NCI-H524 treated with DMSO at 0.1 percent for 48 hours (cell line): ENCODE data around the gene DNMT3B.
"Not testable (repeated sequence)": the region's sequence is repeated elsewhere in the genome, so short reads cannot be mapped to it uniquely, and the experiment has no call there.

Source experiments
- DNase-seq: peaks from one replicate; lab custom pipeline; 2025; lab: John Stamatoyannopoulos, UW

The DNMT3B gene

DNA sequence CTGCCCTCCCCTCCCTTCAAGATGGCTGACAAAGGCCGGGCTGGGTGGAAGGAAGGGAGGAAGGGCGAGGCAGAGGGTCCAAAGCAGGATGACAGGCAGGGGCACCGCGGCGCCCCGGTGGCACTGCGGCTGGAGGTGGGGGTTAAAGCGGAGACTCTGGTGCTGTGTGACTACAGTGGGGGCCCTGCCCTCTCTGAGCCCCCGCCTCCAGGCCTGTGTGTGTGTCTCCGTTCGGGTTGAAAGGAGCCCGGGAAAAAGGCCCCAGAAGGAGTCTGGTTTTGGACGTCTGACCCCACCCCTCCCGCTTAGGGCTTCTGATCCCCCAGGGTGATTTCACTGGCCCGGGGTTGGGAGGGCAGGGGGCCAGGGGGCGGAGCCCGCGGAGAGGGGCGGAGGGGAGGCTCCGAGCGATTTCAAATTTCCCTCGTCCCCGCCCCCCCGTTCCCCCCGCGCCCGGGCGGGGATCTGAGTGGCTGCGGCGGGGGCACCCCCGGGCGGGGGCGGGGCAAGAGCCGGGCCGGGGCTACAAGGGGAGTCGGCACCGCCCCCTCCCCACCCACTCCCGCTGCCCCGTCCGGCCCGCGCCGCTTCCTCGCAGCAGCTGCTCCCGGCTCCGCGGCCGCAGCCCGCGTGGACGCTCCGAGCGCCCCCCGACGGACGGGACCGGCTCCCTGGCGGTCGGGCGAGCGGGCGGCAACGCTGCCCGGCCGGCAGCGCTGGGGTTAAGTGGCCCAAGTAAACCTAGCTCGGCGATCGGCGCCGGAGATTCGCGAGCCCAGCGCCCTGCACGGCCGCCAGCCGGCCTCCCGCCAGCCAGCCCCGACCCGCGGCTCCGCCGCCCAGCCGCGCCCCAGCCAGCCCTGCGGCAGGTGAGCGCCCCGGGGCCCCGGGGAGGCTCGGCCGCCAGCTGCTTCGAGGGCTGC lies at the start of gene DNMT3B:
DNMT3B (plus strand) TSS at position 555 of the 923 bp plus-strand sequence. CDS start 17,939 bp downstream, outside the sequence.
- no peak for DNase-seq

DNA sequence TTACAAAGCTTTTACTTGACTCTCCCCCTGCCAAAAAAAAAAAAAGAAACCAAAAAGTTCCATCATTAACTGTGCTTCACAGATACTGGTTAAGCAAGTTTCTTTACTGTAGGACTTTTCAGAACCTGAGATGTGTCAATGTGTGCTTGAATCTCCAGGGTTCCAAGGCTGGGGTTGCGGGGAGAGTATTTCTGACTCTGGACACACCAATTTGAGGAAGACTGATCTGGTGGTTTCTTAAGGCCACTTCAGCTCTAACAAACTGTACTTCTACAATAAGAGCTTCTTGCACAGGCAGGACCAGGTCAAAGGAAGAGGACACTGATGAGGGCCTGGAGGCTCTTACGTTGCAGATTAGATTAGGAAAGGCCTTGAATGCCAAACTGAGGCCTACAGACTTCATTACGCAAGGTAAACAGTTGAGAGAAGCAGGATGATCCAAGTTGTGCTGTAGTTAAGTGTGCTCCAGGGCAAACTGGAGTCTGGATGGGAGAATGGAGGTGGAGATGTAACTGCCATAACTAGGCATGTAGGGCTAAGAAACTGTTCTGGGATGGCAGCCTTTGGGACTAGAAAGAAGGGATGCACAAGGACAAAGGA lies 43.3 kb upstream of the DNMT3B start:
- no peak for DNase-seq

DNA sequence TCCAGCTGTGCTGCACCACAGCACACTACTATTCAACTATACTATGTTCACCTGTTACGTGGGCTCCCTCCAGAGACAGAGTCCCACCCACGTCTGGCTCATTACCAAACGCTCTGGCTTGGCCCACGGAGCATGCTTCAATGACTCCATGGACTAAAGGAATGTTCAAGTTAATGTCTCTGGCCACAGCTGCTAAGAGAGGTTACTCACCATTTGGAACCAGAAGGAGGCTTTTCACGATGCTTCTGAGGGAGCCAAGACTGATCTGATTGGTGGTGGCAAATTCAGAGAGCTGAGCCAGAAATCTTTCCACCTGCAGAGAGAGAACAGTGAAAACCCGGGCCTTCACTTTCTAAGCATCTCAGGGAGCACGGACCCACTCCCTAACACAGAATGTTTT lies 34.5 kb upstream of the DNMT3B start:
- no peak for DNase-seq

DNA sequence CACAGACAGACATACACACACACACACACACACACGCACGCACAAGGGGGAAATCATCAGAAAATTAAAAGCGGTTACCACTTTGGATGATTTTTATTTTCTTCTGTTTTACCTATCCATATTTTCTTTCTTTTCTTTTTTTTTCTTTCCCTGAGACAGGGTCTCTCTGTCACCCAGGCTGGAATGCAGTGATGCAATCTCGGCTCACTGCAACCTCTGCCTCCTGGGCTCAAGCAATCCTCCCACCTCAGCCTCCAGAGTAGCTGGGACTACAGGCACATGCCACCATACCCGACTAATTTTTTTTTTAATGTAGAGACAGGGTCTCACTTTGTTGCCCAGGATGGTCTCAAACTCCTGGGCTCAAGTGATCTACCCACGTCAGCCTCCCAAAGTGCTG lies 33.8 kb upstream of the DNMT3B start:
- DNase-seq = not testable (repeated sequence)

DNA sequence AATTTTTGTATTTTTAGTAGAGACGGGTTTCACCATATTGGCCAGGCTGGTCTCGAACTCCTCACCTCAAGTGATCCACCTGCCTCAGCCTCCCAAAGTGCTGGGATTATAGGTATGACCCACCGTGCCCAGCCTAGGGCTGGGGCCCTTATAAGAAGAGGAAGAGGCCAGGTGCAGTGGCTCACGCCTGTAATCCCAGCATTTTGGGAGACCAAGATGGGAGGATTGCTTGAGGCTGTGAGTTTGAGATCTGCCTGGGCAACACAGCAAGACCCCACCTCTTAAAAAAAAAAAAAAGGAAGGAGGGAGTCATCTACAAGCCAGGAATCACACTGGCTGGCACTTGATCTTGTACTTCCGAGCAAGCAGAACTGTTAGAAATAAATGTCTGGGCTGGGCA lies 32.9 kb upstream of the DNMT3B start:
- DNase-seq = not testable (repeated sequence)

DNA sequence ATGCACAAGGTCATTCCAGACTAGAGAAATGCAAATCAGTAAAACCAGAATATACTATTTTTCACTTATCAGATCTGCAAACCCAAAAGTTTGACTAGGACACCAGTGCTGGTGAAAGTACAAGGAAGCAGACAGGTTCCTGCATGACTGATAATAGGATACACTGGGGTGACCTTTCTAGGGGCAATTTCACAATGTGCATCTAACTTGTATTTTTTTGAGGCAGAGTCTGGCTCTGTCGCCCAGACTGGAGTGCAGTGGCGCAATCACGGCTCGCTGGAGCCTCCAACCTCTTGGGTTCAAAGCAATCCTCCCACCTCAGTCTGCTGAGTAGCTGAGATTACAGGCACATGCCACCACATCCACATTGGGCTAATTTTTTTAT lies 30.3 kb upstream of the DNMT3B start:
- DNase-seq = no peak

DNA sequence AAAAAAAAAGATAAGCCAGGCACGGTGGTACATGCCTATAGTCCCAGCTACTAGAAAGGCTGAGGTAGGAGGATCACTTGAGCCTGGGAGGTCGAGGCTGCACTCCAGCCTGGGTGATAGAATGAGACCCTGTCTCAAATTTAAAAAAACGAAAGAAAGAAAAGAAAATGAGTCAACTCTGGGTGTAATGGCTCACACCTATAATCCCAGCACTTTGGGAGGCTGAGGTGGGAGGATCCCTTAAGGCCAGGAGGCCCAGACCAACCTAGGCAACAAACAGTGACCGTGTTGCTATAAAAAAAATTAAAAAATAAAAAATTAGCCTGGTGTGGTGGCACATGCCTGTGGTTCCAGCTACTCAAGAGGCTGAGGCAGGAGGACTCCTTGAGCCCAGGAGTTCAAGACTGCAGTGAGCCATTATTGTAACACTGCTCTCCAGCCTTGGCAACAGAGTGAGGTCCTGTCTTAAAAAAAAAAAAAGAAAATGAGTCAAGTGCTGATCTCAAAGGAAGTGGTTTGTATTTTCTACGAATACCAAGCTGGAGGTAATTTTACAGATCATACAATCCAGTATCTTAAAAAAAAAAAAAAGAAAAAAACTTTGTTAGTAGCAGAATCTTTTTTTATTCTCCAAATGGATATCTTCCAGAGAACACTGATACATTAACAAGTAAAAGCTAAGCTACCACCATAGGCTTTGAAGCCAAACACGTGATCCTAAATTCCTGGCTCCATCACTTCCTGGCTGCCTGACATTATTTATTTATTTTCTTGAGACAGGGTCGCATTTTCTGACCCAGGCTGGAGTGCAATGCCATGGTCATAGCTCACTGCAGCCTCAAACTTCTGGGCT lies 24.6 kb upstream of the DNMT3B start:
- no peak for DNase-seq

DNA sequence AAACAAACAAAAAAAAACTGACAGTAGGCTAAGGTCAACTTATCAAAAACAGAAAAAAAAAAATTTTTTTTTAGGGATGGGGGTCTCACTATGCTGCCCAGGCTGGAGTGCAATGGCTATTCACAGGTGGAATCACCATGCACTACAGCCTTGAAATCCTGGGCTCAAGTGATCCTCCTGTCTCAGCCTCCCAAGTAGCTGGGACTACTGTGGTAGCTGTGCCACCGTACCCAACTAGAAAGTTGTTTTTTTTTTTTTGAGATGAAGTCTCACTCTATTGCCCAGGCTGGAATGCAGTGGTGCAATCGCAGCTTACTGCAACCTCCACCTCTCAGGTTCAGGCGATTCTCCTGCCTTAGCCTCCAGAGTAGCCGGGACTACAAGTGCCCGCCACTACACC lies 21.0 kb upstream of the DNMT3B start:
- no peak for DNase-seq

DNA sequence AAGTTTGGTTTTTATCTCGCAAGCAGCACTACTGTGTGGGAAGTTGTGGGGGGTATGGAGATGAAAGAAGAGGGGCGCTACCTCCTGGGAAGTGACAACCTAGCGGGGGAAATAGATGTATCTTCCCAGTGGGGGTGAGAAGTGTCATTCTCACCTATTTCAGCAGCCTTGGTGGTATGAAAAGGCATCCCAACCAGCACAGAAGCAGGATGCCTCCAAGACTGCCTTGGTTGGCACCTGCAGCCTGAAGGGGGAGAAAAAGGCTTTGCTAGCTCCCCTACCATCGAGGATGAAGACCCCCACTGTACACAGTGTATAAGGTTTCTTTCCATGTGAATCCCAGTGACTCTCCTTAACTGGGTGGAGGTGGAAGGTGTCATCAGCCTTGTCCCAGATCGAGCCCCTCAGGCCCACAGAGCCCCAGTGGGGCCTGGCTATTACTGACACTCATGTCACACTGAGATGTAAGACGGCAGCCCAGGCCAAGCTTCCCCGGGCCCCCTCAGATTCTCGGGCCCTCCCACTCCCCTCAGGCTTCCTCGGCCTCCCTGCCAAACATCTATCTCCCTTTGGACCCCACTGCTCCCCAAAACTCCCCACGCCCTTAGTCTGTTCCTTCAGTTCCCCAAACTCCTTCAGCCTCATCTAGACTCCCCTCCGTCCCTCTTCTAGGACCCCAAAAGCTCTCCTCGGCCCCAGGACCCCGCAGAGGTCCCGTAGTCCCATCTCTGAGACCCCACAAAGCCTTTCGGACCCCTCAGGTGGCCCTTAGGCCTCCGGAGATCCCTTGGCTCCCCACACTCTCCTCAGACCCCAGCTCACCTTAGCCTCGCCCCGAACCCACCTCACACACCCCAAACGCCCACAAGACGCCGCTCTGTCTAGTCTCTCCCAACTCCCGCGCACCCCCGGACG lies 19.6 kb upstream of the DNMT3B start:
- DNase-seq = no peak

DNA sequence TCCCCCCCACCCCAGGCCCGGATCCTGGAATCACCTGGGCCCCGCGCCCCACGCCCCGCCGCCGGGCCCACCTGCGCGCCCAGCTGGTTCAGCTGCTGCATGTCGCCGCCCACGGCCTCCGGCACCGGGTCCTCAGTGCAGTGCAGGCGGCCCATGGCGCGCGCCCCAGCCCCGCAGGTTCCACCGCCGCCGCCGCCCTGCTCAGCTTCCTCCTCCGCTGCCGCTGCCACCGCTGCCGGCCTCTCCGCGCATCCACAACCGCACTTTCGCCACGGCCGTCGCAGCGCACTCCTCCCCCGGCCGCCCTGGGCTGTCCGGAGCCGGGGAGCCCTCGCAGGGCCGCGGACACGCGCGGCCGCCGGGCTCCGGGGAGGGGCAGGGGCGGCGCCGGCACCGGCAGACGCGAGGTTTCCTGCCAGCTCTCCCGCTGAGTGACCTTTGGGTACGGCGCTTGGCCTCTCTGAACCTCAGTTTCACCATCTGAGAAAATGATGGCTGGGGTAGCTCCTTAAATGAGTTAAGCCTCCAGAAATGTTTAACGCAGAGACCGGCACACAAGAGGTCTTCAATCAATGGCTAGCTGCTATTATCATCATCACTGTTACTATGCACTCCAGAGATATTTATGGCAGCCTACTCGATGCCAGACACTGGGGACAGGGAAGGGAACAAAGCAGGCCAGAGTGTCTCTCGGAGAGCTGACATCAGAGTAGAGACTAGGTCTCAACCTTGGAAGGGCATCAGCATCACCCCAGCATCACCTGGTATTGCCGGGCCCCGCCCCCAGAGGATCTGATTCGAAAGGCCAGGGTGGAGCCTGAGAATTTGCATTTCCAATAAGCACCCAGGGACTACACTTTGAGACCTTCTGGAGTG lies 18.7 kb upstream of the DNMT3B start, which contains the start of gene COMMD7:
COMMD7 (minus strand) TSS at position 231 of the 876 bp plus-strand sequence; CDS start at position 155, 76 bp downstream.
- DNase-seq = no peak

DNA sequence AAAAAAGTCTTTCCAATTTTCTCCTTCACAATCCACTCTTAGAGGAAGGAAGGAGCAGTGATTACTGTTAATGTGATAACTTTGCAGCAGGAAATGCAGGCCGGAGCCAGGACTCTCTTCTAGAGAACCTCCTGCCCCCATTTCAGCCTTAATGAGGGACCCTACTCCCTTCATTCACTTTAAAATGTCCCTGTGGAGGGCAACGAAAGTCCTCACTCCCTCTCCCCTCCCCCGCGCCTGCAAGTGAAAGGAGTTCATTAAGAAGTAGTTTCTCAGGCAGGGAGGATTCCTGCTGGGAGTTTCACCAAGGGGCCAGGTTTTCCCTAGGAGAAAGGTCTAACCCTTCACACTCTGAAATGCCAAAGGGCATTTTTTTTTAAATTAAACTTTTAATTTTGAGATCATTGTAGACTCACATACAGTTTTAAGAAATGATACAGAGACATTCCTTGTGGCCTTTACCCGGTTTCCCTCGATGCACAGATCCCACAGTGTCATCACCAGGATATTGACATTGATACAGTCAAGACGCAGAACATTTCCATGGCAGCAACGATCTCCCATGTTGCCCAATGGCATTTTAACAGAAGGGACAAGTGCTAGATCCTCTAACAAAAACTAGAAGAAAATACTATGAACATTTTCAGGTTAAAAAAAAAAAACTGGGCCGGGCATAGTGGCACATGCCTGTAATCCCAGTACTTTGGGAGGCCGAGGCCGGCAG lies 12.1 kb upstream of the DNMT3B start:
- no peak for DNase-seq

DNA sequence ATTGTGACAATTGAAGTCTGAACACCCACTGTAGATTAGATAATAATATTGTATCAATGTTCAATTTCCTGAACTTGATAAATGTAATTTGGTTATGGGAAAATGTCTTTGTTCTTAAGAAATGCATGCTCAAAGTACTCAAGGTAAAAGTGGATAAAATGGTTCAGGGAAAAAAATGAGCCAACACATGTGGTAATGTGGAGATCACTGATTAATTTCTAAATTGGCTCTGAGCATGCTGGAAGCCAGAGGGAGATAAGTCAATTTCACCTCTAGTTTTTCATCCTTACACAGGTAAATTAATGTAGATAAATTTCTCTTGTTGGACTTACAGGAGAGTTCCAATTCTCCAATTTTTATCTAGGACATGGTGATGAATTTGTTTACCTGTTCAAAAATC lies 10.9 kb upstream of the DNMT3B start:
- DNase-seq = no peak

DNA sequence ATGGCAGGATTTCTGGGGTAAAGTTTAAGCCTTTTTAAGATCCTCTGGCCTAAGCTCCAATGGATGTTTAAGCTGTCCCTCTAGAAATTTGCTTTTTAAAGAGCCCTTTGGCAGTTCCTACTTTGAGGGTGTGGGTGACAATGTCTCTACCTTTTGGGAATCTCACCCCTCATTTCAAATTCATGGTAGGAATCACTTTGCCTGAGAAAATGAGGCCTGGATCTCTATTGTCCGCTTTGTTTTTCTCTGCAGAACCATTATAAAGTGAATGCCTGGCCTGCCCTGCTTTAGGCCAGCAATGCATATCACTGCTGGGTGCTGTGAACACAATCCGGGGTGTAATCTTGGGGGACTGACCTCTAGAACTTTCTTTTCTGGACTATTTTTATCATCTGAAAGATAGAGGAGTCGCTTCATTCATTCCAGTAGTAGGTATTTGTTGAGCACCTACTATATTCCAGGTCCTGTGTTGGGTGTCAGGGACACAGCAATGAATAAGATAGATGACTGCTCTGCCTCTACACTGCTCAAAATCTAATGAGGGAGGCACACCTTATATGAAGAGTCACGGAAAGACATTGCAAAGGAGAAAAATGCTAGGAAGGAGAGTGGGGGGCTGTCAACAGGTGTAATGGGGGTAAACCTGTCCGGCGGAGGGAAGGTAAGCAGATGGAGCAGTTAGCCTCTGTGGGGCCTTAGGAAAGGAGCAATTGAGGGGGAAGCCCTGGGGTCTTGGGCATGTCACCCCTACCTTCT lies 10.3 kb upstream of the DNMT3B start:
- DNase-seq = no peak

DNA sequence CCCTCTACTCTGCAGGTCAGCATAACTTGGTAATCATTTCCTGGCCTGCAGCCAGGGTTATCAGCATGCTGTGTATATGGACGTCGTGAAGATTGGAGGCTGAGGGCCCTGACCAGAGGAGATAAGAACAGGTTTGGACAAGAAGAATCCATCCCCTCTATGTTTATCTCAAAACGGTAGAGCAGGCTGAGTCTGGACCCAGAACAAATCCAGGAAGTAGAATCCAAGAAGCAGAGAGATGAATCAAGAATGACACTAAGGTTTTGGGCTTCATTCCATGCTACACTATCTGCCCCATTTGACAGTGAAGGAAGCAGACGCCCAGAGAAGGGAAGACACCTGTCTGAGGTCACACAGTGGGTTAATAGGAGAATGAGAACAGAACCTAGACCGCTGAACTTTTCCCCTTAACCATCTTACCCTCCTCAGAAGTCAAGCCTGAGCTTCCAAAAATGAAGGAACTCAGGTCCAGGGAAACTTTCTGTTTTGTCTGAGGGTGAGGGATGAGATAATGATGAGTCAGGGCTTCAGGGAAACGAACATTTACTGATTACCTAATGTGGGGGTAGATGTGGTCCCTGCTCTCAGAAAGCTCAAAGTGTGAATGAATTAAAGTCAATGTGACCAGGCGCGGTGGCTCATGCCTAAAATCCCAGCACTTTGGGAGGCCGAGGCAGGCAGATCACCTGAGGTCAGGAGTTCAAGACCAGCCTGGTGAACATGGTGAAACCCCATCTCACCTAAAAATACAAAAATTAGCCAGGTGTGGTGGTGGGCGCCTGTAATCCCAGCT lies 9.5 kb upstream of the DNMT3B start:
- no peak for DNase-seq

DNA sequence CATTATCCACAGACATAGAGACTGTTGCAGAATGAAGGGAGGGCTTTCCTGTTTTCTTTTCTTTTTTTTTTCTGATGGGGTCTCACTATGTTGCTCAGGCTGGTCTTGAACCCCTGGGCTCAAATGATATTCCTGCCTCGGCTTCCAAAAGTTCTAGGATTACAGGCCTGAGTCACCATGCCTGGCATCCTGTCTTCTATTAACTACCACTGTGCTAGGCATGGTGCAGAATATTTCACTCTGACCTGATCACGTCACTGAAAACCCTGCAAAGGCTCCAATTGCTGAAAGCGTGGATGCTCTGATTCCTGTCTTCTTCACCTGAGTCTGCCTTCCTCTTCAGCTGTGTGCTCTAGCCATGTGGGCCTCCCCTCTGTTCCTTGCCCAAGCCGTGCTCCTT lies 8.5 kb upstream of the DNMT3B start:
- DNase-seq = no peak

DNA sequence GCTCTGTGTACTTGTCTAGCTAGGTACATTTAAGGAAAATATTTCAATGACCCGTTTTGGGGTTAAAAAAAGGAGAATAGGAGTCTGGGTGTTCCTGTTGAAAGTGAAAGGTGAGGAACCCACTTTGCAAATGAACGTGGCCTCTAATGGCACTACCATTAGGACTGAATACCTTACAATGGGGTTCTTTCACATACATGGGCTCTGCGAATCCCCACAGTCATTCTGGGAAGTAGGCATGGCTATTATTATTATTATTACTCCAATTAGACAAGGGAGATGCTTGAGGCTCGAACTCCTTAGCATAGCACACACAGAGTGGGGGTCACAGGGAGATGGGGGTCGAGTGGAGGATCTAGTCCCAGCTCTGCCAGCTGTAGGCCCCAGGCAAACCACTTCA lies 6.0 kb upstream of the DNMT3B start:
- DNase-seq = no peak

DNA sequence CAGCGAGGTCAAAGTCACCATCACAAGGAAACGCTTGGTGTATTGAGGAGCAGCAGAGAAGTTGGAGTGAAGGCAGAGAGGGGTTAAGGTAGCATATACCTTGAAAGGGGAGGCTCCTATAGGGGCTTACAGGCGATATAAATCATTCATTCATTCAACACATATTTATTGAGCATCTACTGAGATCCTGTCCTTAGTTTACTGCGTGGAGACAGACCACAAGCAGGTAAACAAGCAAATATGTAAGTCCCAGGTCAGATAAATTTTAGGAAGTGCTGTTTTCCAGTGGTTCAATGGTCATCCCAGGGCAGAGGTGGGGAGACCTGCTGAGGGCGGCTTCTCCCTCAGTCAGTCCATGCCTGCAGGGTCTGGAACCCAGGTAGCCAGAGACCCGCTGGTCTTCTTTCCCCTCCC lies 761 bp upstream of the DNMT3B start:
- DNase-seq = no peak

DNA sequence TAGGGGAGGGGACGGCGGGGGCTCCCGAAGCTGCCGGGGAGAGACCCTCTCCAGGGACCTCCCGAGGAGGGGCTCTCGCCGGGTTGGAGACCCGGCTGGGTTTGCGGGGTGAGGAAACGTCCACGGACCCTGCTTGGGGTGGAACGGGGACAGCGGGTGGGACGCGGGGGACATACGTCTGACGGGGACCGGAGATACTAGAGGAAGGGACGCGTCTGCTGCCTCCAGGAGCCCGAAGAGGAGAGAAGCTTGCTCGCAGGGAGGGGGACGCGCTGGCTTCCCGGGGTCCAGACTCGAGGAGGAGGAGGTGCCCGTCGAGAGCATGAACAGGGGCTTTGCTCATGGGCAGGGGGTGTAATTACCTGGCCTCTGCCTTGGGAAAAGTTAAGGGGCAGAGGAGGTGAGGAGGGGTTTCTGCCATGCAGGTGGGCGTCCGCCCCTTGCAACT lies 593 bp downstream of the DNMT3B start:
- no peak for DNase-seq
